Suprapubic skin (tissue), 4 donors: ENCODE data around the gene SHC4. TPM values are rescaled to one million over a fixed set of nuclear protein-coding genes. Genes with fewer than 3 reads are reported as not detected.

Experiments
- DNase-seq, 2 donors: peaks; one replicate each; pipeline ENCODE4 v3.0.0-alpha.2; 2019; ENCODE audit warnings: low spot score in 2 of 2
- H3K27ac ChIP-seq: fragments of 200-600 bp; sonication (generic); one replicate; pipeline ENCODE4 v1.5.1; 2019
- H3K27me3 ChIP-seq: fragments of 200-600 bp; sonication (generic); one replicate; pipeline ENCODE4 v1.5.1; 2019
- H3K36me3 ChIP-seq: fragments of 200-600 bp; sonication (generic); one replicate; pipeline ENCODE4 v1.5.1; 2019
- H3K4me1 ChIP-seq: fragments of 200-600 bp; sonication (generic); one replicate; pipeline ENCODE4 v1.5.1; 2019
- H3K4me3 ChIP-seq: fragments of 200-600 bp; sonication (generic); one replicate; pipeline ENCODE4 v1.5.1; 2019; ENCODE audit warnings: mild to moderate bottlenecking
- H3K9me3 ChIP-seq: fragments of 200-600 bp; sonication (generic); one replicate; pipeline ENCODE4 v1.5.1; 2019
- CTCF ChIP-seq, 2 donors: fragments of 200-600 bp in 1 of 2; fragments of 450-650 bp in 1 of 2; sonication (generic) in 1 of 2; IDR thresholded peaks; one replicate each; pipeline ENCODE4 v1.5.1; 2016 to 2019; ENCODE audit warnings: antibody characterized with exemption in 2 of 2, mild to moderate bottlenecking in 1 of 2, moderate library complexity in 1 of 2
- EP300 ChIP-seq: sonication (generic); formaldehyde crosslinking; IDR thresholded peaks from one replicate; pipeline ENCODE4 v1.6.1; 2017; ENCODE audit warnings: antibody characterized with exemption
- POLR2A ChIP-seq, 2 donors: fragments of 450-650 bp; IDR thresholded peaks; one replicate each; pipeline ENCODE4 v1.6.1; 2017; ENCODE audit warnings: antibody characterized with exemption in 2 of 2, mild to moderate bottlenecking in 2 of 2, moderate library complexity in 2 of 2
- POLR2AphosphoS5 ChIP-seq, 3 donors: sonication (generic); formaldehyde crosslinking; IDR thresholded peaks; one replicate each; pipeline ENCODE4 v1.6.1; 2017; ENCODE audit warnings: antibody characterized with exemption in 3 of 3
- WGBS: methylation state at CpG from one replicate; pipeline ENCODE4 v1.1.5; 2018; 5-methylcytosine and 5-hydroxymethylcytosine counted together
- total RNA-seq, 4 donors: library from RNA; depleted of rRNA; stranded (reverse); fragments of >200 nt; gene quantifications; one replicate each; pipeline ENCODE4 v1.1.0, GENCODE V29; 2016

Gene SHC4
- total RNA-seq, 4 donors from 2014 or later: 1.4 to 2.5 (median 1.6) TPM

DNA sequence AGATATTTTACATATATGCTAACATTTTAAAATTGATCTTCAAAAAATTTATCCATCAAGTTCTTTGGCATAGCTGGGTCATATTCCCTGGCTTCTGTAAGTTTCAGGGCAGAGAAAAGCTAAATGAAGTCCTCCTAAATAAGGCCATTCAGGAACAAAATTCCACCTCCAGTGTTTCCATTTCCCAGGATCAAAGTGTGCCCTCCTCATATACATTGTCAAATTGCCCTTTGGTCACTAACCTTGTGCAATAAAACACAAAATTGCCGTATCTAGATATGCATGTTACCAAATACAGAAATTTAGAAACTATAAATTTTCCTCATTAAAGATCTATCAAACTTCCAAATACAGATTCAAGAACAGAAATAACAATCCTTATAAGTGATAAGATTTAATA, 163.5 kb downstream of the SHC4 start:
- Histone ChIP-seq H3K4me1 (no peaks in the 10 kb centered on the region), H3K4me3 (no peak overlapping the region), H3K9me3 (no peaks in the 10 kb centered on the region), H3K27ac (no peak overlapping the region), H3K27me3 (no peaks in the 10 kb centered on the region), H3K36me3 (no peaks in the 10 kb centered on the region)
- 93% methylated on average over 1 of the region's 1 CpG for WGBS
- TF ChIP-seq POLR2AphosphoS5 (IDR thresholded peaks at IDR 0.05) (no peak), EP300 (no peak), CTCF (IDR thresholded peaks at IDR 0.05) (no peak), POLR2A (IDR thresholded peaks at IDR 0.05) (no peak)
- DNase-seq: no peak

DNA sequence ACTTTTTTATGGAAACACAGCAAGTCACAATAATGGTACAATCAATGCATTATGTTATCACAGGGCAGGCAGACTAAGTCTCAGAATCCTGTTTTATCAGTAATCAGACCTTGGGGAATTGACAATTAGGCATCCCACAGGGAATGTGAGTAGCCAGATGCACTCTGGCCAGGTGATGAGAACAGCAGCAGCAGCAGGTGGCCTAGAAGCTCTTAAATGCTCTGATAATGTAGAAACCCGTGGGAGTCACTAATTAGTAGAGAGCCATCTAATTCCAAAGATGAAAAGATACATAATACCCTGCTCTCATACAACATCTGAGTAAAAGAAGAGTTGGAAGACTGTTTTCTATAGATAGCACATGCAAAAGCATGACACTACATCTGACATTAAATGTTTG, 165.4 kb downstream of the SHC4 start:
- TF ChIP-seq CTCF (IDR thresholded peaks at IDR 0.05) (no peak), EP300 (no peak), POLR2A (IDR thresholded peaks at IDR 0.05) (no peak), POLR2AphosphoS5 (IDR thresholded peaks at IDR 0.05) (no peak)
- Histone ChIP-seq H3K4me1 (no peaks in the 10 kb centered on the region), H3K9me3 (no peaks in the 10 kb centered on the region), H3K27ac (no peak overlapping the region), H3K36me3 (no peaks in the 10 kb centered on the region), H3K27me3 (no peaks in the 10 kb centered on the region), H3K4me3 (no peak overlapping the region)
- 70% methylated on average over 1 of the region's 1 CpG for WGBS
- no peak for DNase-seq

- TF ChIP-seq POLR2A (IDR thresholded peaks at IDR 0.05) (no peak), EP300 (no peak)
- no peak overlapping the region for H3K4me3 ChIP-seq
- no peaks in the 10 kb centered on the region for H3K9me3 ChIP-seq
- no peaks in the 10 kb centered on the region for H3K4me1 ChIP-seq
- DNase-seq: no peak
- no peak overlapping the region for H3K27ac ChIP-seq
- H3K27me3 ChIP-seq: no peaks in the 10 kb centered on the region
- no peaks in the 10 kb centered on the region for H3K36me3 ChIP-seq
- 81% methylated on average over 3 of the region's 3 CpGs for WGBS
Measured at GRCh38 chr15:48796930-48797329, 166.8 kb downstream of the SHC4 start.

DNA sequence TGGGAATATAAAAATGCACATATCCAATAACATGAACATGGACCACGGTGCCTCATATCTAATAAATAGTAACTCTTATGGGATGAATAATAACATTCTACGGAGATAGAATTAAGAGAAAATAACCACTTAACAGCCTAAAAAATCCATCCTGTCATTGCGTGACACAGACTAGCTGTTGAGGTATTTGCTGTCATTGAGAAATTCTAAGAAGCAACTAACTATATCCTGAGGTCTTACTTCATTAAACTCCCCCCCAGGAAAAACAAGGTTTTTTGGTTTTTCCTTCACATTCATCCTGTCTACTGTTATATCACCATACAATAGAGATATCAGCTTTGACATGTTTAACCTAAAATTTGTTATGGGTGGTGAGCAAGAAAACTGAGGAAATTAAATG, 167.2 kb downstream of the SHC4 start:
- no peak for TF ChIP-seq POLR2A (IDR thresholded peaks at IDR 0.05)
- no peak for TF ChIP-seq POLR2AphosphoS5 (IDR thresholded peaks at IDR 0.05)
- TF ChIP-seq CTCF (IDR thresholded peaks at IDR 0.05): no peak
- no peak for TF ChIP-seq EP300
- Histone ChIP-seq H3K27me3 (no peaks in the 10 kb centered on the region), H3K4me1 (no peaks in the 10 kb centered on the region), H3K4me3 (no peak overlapping the region), H3K9me3 (no peaks in the 10 kb centered on the region), H3K27ac (no peak overlapping the region), H3K36me3 (no peaks in the 10 kb centered on the region)
- DNase-seq: no peak
- WGBS: 92% methylated on average over 3 of the region's 3 CpGs

- H3K27me3 ChIP-seq: no peaks in the 10 kb centered on the region
- no peaks in the 10 kb centered on the region for H3K4me1 ChIP-seq
- 89% methylated on average over 3 of the region's 3 CpGs for WGBS
- TF ChIP-seq EP300: no peak
- TF ChIP-seq CTCF (IDR thresholded peaks at IDR 0.05): no peak
- TF ChIP-seq POLR2A (IDR thresholded peaks at IDR 0.05): no peak
- TF ChIP-seq POLR2AphosphoS5 (IDR thresholded peaks at IDR 0.05): no peak
- H3K4me3 ChIP-seq: no peak overlapping the region
- H3K27ac ChIP-seq: no peak overlapping the region
- no peaks in the 10 kb centered on the region for H3K36me3 ChIP-seq
- no peak for DNase-seq
- H3K9me3 ChIP-seq: no peaks in the 10 kb centered on the region
Measured at GRCh38 chr15:48795901-48796300, 167.8 kb downstream of the SHC4 start.

DNA sequence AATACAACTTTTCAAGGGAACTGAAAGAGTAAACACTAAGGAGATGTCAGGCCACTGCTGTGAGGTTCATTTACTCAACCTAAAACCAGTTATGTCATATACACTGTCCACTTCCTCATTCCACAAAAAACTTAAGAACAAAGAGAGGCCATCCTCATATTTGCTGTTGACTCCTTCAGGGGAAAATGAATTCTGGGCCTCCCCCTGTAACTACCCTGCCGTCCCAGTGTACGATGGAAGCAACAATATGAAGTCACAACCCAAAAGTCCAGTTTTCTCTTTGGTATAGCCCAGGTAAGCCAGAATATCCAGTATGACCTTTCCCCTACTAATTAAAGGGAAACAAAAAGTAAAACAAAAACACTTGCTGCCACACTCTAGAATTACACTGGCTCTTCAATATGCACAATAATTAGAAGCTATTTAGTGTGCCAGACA, 169.0 kb downstream of the SHC4 start:
- 74% methylated on average over 2 of the region's 2 CpGs for WGBS
- TF ChIP-seq POLR2A (IDR thresholded peaks at IDR 0.05): no peak
- TF ChIP-seq CTCF (IDR thresholded peaks at IDR 0.05): no peak
- TF ChIP-seq POLR2AphosphoS5 (IDR thresholded peaks at IDR 0.05): no peak
- no peak for TF ChIP-seq EP300
- Histone ChIP-seq H3K27me3 (no peaks in the 10 kb centered on the region), H3K9me3 (no peaks in the 10 kb centered on the region), H3K36me3 (no peaks in the 10 kb centered on the region), H3K4me3 (no peak overlapping the region), H3K4me1 (no peaks in the 10 kb centered on the region), H3K27ac (no peak overlapping the region)
- DNase-seq: no peak
